NCI-H748 (cell line): Measurements from ENCODE around the gene TUBGCP5.

Experiments used
- DNase-seq: peaks from one replicate; lab custom pipeline; 2025; ENCODE audit not compliant: unreplicated experiment; lab: John Stamatoyannopoulos, UW

The TUBGCP5 gene

GRCh38 chr15:22954798-22955543 lies 84.4 kb downstream of the TUBGCP5 start:
- DNase-seq = no peak

DNA sequence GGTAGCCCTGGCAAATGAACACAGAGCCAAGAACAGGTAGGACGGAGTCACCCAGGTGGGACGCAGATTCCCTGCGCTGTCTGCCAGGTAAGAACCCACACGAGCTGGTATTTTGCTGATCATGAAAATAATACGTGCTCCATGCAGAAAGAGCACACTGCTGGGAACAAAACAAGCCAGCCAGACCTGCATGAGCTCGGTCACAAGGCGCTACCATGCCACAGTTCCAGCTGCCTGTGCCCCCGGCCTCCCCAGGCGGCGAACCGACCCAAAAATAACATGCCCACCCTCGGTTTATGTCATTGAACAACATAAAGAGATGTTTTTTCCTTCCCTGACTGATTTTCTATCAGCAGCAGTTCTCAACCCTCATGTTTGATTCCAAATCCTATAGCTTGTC lies 85.0 kb downstream of the TUBGCP5 start:
- DNase-seq = no peak

GRCh38 chr15:22952796-22953579 lies 86.4 kb downstream of the TUBGCP5 start:
- no peak for DNase-seq

DNA sequence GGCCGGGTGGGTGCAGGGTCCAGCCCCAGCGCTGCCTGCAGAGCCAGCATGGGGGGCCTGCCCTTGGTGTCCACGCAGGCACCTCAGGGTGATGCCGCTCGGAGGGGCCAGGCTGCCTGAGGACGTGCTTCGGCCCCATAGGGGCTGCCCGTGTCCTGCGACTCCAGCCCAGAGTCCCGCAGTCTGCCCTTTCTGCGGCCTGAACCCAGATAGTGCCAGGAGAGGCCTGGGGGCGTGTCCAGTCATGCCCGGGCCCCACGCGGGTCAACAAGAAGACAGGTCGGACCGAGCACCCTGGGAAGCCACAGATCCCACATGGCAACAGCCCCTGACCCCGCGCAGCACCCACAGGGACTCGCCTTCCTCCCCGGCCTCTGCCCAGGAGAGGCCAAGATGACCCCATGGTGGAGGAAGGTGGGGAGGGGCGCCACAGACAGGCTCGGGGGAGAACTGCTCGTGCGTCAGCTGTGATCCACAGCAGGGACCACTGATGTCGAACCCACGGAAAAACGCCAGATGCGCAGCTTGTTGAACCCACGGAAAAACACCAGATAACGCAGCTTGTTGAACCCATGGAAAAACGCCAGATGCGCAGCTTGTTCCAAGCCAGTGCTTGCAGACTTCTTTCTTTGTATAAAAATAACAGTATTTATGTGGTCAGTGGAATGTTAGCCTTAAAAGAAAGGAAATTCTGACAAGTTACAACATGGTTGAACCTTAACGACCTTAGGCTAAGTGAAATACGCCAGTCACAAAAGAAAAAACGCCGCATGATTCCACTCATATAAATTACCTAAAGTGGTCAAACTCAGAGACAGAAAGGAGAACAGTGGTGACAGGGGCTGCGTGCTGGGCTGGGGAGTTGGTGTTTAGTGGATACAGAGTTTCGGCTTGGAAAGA lies 87.7 kb downstream of the TUBGCP5 start:
- DNase-seq = no peak

- no peak for DNase-seq
These were observed 88.4 kb downstream of the TUBGCP5 start for GRCh38 chr15:22951031-22951380.

DNA sequence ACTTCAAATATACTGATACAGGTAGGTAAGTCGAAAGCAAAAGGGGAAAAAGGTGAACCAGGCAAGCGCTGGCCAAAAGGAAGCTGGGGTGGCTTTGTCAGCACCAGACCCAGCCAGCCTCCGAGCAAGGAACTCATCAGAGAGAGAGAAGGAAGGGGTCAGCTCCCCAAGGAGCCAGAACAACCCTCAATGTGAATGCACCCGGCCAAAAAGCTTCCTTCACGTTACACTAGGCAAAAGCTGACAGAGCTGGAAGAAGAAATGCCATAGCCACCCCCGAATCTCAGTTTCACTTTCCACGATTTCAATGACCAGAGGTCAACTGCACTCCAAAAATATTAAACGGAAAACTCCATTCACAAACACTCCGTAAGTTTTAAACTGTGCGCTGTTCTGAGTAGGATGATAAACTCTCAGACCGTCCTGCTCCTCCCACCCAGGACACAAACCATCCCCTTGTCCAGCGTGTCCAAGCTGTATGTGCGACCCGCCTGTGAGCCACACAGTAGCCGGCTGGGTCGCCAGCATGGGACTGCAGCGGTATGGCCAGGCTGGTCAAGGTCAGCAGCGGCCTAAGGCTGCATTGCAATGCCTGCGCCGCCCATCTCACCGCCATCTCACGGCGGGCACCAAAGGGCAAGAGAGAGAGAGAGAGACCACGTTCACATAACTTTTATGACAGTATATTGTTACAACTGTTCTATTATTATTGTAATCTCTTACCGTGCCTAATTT lies 88.9 kb downstream of the TUBGCP5 start:
- no peak for DNase-seq
